Measurements from ENCODE around the gene EIF4E3.

The EIF4E3 gene

GRCh38 chr3:71709908-71710511 lies 15.2 kb downstream of the EIF4E3 start:
- Histone ChIP-seq H3K27me3 (replicated peaks; ENCODE audit: control insufficient read depth, insufficient read depth, low read length, poor library complexity, severe bottlenecking) (no peaks in the 10 kb centered on the region), H3K9me3 (ENCODE audit: control insufficient read depth, low read length) (no peaks in the 10 kb centered on the region), H3K36me3 (ENCODE audit: control insufficient read depth, insufficient read depth, low read length) (peaks cover 20% of the 10 kb centered on the region), H3K4me3 (ENCODE audit: insufficient read depth, low read depth, low read length, poor library complexity, severe bottlenecking) (no peak overlapping the region), H3K27ac (ENCODE audit: insufficient read depth, low read length, poor library complexity, severe bottlenecking) (no peak overlapping the region), H3K4me1 (ENCODE audit: control insufficient read depth, insufficient read depth, low read length, poor library complexity, severe bottlenecking) (peaks cover 27% of the 10 kb centered on the region)
- no peak for DNase-seq

DNA sequence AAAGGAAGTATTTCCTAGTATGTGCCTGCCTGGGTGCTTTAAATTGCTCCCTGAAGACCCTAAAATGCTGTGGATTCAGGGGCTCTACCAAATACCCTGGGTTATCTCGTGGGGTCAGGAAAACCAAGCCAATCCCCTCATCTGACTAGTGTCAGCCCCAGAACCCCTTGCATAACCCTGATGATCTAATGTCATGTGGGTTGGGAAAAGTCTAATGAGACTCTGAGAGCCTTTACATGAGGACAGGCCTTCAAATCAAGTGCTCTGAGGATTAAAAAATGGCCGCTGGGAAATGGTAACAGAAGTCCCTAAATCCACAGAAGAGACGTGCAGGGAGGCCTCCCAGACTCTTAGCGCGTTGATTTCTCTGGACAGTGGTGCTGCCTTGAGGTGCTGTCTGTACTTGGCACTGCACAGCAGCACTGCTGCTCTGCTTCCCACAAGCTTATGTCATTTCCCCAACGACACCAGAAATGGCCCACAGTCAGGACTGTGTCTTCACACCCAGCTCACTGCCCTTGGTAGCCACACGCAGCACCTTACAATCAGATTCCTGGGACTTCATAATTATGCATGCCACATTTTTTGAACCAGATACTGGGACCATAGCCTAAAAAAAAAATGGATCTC lies 16.6 kb downstream of the EIF4E3 start:
- Histone ChIP-seq H3K4me1 (ENCODE audit: control insufficient read depth, insufficient read depth, low read length, poor library complexity, severe bottlenecking) (peaks cover 30% of the 10 kb centered on the region), H3K9me3 (ENCODE audit: control insufficient read depth, low read length) (no peaks in the 10 kb centered on the region), H3K27ac (ENCODE audit: insufficient read depth, low read length, poor library complexity, severe bottlenecking) (no peak overlapping the region), H3K4me3 (ENCODE audit: insufficient read depth, low read depth, low read length, poor library complexity, severe bottlenecking) (no peak overlapping the region), H3K27me3 (replicated peaks; ENCODE audit: control insufficient read depth, insufficient read depth, low read length, poor library complexity, severe bottlenecking) (no peaks in the 10 kb centered on the region), H3K36me3 (ENCODE audit: control insufficient read depth, insufficient read depth, low read length) (peaks cover 20% of the 10 kb centered on the region)
- DNase-seq = no peak

DNA sequence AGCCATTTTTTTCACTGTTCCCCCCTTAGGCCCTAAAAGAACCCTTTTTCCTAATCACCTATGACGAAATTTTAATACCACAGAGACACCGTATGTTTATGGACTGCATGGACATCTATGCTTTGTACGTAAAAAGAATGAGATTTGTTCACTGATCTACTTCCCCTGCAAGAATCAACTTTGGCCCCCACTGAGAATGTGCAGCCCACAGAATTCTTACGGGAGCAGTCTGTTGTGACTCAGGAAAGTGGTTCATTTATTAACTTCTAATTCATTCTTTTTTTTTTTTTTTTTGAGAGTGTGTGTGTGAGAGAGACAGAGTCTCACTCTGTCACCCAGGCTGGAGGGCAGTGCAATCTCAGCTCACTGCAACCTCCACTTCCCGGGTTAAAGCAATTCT lies 17.6 kb downstream of the EIF4E3 start:
- H3K36me3 ChIP-seq (ENCODE audit: control insufficient read depth, insufficient read depth, low read length) = peaks cover 20% of the 10 kb centered on the region
- peaks cover 28% of the 10 kb centered on the region for H3K4me1 ChIP-seq (ENCODE audit: control insufficient read depth, insufficient read depth, low read length, poor library complexity, severe bottlenecking)

DNA sequence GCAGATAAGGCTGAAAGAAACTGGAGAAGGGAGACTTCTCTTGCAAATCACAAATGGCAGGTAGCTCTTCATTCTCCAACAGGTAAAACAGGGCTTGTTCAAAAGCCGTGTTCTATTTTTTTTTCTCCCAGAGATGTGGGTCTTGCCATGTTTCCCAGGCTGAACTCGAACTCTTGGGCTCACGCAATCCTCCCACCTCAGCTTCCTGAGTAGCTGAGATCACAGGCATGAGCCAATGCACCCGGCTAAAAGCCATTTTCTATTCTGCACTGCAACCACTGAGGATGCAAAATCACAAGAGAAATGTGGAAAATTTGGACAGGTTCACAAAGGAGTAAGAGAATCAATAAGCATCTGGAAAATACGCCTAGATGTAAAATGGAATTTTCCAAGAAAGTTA lies 19.5 kb downstream of the EIF4E3 start:
- H3K4me3 ChIP-seq (ENCODE audit: insufficient read depth, low read depth, low read length, poor library complexity, severe bottlenecking) = no peak overlapping the region
- H3K9me3 ChIP-seq (ENCODE audit: control insufficient read depth, low read length) = no peaks in the 10 kb centered on the region
- H3K4me1 ChIP-seq (ENCODE audit: control insufficient read depth, insufficient read depth, low read length, poor library complexity, severe bottlenecking) = peaks cover 35% of the 10 kb centered on the region

More for the DNA sequence above, 17.6 kb downstream of the EIF4E3 start:
- H3K9me3 ChIP-seq (ENCODE audit: control insufficient read depth, low read length) = no peaks in the 10 kb centered on the region
- no peaks in the 10 kb centered on the region for H3K27me3 ChIP-seq (replicated peaks; ENCODE audit: control insufficient read depth, insufficient read depth, low read length, poor library complexity, severe bottlenecking)
- no peak overlapping the region for H3K27ac ChIP-seq (ENCODE audit: insufficient read depth, low read length, poor library complexity, severe bottlenecking)
- no peak overlapping the region for H3K4me3 ChIP-seq (ENCODE audit: insufficient read depth, low read depth, low read length, poor library complexity, severe bottlenecking)
- DNase-seq = no peak

GRCh38 chr3:71704915-71705314 lies 20.3 kb downstream of the EIF4E3 start:
- H3K27ac ChIP-seq (ENCODE audit: insufficient read depth, low read length, poor library complexity, severe bottlenecking) = no peak overlapping the region
- no peaks in the 10 kb centered on the region for H3K27me3 ChIP-seq (replicated peaks; ENCODE audit: control insufficient read depth, insufficient read depth, low read length, poor library complexity, severe bottlenecking)
- no peak for DNase-seq
- H3K4me1 ChIP-seq (ENCODE audit: control insufficient read depth, insufficient read depth, low read length, poor library complexity, severe bottlenecking) = peaks cover 28% of the 10 kb centered on the region
- peaks cover 20% of the 10 kb centered on the region for H3K36me3 ChIP-seq (ENCODE audit: control insufficient read depth, insufficient read depth, low read length)
- no peak overlapping the region for H3K4me3 ChIP-seq (ENCODE audit: insufficient read depth, low read depth, low read length, poor library complexity, severe bottlenecking)
- no peaks in the 10 kb centered on the region for H3K9me3 ChIP-seq (ENCODE audit: control insufficient read depth, low read length)

More for the DNA sequence above, 19.5 kb downstream of the EIF4E3 start:
- no peak for DNase-seq
- Histone ChIP-seq H3K27ac (ENCODE audit: insufficient read depth, low read length, poor library complexity, severe bottlenecking) (no peak overlapping the region), H3K36me3 (ENCODE audit: control insufficient read depth, insufficient read depth, low read length) (peaks cover 20% of the 10 kb centered on the region), H3K27me3 (replicated peaks; ENCODE audit: control insufficient read depth, insufficient read depth, low read length, poor library complexity, severe bottlenecking) (no peaks in the 10 kb centered on the region)

DNA sequence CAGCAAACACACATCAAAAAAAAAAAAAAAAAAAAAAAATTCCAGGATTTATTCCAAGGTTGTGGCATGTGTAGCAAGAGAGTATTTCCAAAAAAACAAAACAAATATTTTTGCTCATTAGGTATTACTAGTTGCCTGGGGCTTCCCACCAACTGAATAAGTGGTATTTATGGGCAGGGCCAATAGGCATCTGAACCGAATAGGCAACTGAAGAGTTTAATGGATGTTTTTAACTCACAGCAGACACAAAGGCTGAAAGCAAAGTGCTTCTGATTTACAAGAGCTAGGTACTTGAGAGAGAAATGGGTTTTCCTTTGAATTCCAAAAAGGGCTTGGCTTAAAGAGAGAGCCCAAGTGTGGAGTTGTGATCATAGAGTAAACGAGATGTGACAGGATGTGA lies 21.4 kb downstream of the EIF4E3 start:
- Histone ChIP-seq H3K4me3 (ENCODE audit: insufficient read depth, low read depth, low read length, poor library complexity, severe bottlenecking) (no peak overlapping the region), H3K9me3 (ENCODE audit: control insufficient read depth, low read length) (no peaks in the 10 kb centered on the region), H3K4me1 (ENCODE audit: control insufficient read depth, insufficient read depth, low read length, poor library complexity, severe bottlenecking) (peaks cover 23% of the 10 kb centered on the region), H3K36me3 (ENCODE audit: control insufficient read depth, insufficient read depth, low read length) (peaks cover 16% of the 10 kb centered on the region), H3K27ac (ENCODE audit: insufficient read depth, low read length, poor library complexity, severe bottlenecking) (peak overlapping the region; percentile 45), H3K27me3 (replicated peaks; ENCODE audit: control insufficient read depth, insufficient read depth, low read length, poor library complexity, severe bottlenecking) (no peaks in the 10 kb centered on the region)
- DNase-seq = no peak

DNA sequence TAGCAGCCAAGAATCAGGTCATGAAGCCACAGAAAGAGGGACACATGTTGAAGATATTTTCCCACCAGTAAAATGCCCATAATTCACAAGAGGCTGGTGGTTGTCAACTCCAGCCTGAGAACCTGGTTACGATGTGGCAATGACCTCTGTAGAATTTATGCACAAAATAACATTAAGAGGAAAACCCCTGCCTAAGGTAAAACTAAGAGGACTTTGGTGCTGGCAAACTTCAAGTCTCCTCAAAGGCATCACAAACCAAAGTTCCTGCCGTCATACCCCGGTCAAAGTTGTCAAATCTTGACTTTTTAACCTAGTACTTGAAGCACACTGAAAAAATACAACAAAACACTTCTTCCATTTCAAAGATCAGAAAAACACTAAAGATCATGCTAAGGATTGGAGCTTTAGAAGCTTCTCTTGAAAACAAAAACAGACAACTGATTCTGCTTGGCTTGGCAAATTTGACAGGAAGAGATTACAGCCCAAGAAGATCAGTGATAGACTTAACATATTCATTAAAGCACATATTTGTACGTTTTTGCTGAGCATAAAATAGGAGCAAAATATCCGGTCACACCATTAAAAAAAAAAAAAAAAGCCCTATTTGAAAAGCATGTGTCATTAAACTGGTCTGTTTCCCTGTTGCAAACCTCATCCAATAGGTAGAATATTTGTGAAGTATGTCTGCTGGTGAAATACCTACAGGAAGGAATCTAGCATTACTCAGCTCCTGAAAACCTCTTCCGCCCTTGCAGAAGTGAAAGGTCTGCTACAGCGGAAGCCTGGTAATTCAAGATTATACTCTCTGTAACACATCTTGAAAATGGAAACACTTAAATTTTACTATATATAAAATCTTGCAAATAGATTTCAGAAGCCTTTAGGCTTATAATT lies 22.8 kb downstream of the EIF4E3 start:
- H3K9me3 ChIP-seq (ENCODE audit: control insufficient read depth, low read length) = no peaks in the 10 kb centered on the region
- H3K27me3 ChIP-seq (replicated peaks; ENCODE audit: control insufficient read depth, insufficient read depth, low read length, poor library complexity, severe bottlenecking) = no peaks in the 10 kb centered on the region
- H3K27ac ChIP-seq (ENCODE audit: insufficient read depth, low read length, poor library complexity, severe bottlenecking) = peak overlapping the region; percentile 45
- no peak overlapping the region for H3K4me3 ChIP-seq (ENCODE audit: insufficient read depth, low read depth, low read length, poor library complexity, severe bottlenecking)
- DNase-seq = peak in 1 of 3 donors; percentile 15
- peaks cover 16% of the 10 kb centered on the region for H3K36me3 ChIP-seq (ENCODE audit: control insufficient read depth, insufficient read depth, low read length)
- H3K4me1 ChIP-seq (ENCODE audit: control insufficient read depth, insufficient read depth, low read length, poor library complexity, severe bottlenecking) = peaks cover 23% of the 10 kb centered on the region

- Histone ChIP-seq H3K27ac (ENCODE audit: insufficient read depth, low read length, poor library complexity, severe bottlenecking) (peak overlapping the region; percentile 45), H3K36me3 (ENCODE audit: control insufficient read depth, insufficient read depth, low read length) (peaks cover 18% of the 10 kb centered on the region), H3K27me3 (replicated peaks; ENCODE audit: control insufficient read depth, insufficient read depth, low read length, poor library complexity, severe bottlenecking) (no peaks in the 10 kb centered on the region), H3K9me3 (ENCODE audit: control insufficient read depth, low read length) (no peaks in the 10 kb centered on the region), H3K4me1 (ENCODE audit: control insufficient read depth, insufficient read depth, low read length, poor library complexity, severe bottlenecking) (peaks cover 23% of the 10 kb centered on the region), H3K4me3 (ENCODE audit: insufficient read depth, low read depth, low read length, poor library complexity, severe bottlenecking) (no peak overlapping the region)
- no peak for DNase-seq
Measured at GRCh38 chr3:71701251-71701762, 23.9 kb downstream of the EIF4E3 start.

- H3K4me3 ChIP-seq (ENCODE audit: insufficient read depth, low read depth, low read length, poor library complexity, severe bottlenecking) = no peak overlapping the region
Measured at GRCh38 chr3:71695000-71695482, 30.2 kb downstream of the EIF4E3 start.

More at GRCh38 chr3:71695000-71695482, 30.2 kb downstream of the EIF4E3 start:
- Histone ChIP-seq H3K27me3 (replicated peaks; ENCODE audit: control insufficient read depth, insufficient read depth, low read length, poor library complexity, severe bottlenecking) (no peaks in the 10 kb centered on the region), H3K4me1 (ENCODE audit: control insufficient read depth, insufficient read depth, low read length, poor library complexity, severe bottlenecking) (no peaks in the 10 kb centered on the region), H3K27ac (ENCODE audit: insufficient read depth, low read length, poor library complexity, severe bottlenecking) (no peak overlapping the region), H3K9me3 (ENCODE audit: control insufficient read depth, low read length) (no peaks in the 10 kb centered on the region), H3K36me3 (ENCODE audit: control insufficient read depth, insufficient read depth, low read length) (peaks cover 28% of the 10 kb centered on the region)
- no peak for DNase-seq

All from effector memory CD4-positive, alpha-beta T cell (primary cell).